ENCODE results near the gene METAP1D.

GRCh38 chr2:172091761-172092566, 92.2 kb downstream of the METAP1D start:
- TF ChIP-seq CTCF (IDR thresholded peaks at IDR 0.05) = no peak
- no peak for TF ChIP-seq POLR2A (IDR thresholded peaks at IDR 0.05)
